Stimulated activated CD4-positive, alpha-beta T cell treated with anti-CD3 and anti-CD28 coated beads, Interleukin-1b, Interleukin-23, amount 100 ng/mL, for 1 hour (primary cell): Measurements from ENCODE around the gene GHRHR.

ENCODE experiments used
- DNase-seq, 2 donors: peaks; one replicate each; pipeline ENCODE4 v3.0.0-alpha.2; 2020; ENCODE audit warnings: low read depth in 2 of 2

Gene GHRHR

DNA sequence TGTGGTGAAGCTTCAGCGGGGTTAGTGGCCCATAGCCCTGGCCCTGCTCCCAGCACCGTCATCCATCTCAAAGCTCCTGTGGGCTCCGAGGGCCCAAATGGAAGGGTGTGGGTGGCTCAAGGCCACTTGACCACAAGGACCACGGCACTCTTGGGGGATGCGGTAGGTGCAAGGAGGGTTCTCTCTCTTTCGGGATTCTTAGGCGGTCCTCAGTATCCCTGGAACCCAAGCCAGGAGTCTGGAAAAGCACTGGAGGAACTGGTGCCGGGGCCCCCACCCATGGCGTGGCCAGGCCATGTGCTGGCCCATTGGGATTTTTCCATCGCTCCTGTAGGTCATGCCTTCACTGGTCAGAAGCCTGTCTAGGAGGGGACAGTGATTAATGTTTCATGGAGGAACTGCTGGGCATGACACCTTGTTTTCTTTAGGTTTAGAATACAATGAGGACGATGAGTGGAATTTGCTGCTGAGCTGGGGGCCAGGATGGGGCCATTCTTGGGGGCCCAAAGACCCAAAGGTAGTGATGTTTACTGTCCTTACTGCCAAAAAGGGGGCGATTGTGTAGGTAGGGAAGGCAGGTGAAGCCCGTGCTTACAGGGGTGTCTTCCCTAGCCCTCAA, 35.4 kb upstream of the GHRHR start:
- no peak for DNase-seq

DNA sequence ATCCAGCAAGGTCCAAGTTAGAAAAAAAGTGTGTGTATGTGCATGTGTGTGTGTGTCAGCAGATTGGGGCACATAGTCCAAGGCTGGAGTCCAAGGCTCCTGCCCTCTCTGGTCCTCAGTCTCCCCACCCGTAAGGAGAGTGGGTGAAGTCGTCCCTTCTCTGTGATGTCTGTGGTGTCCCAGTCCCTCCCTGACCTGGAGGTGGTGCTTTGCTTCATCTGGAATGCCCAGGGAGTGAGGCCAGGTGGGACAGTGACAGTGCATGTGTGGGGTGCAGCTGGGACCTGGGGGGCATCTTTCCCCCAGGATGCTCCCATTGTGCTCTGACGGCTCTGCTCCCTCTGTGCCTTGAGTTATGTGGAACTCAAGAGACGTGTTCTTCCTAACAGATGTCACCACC, 34.1 kb upstream of the GHRHR start:
- DNase-seq: no peak

DNA sequence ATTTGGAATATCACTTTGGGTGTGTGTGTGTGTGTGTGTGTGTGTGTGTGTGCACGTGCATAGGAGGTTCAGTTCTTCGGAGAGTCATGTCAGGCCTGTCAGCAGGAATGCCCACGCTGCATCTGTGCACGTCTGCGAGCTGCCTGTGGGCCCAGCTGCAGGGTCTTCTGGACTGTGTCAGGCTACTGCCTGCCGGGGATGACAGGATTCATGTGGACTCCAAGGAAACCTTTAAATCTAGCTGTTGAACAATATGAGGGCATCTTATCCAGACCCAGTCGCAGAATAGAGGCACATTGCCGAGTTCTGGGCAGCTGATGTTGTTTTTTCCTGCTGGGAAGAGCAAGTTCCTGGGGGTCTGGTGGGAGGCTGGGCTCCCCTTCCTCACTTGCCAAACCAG, 33.1 kb upstream of the GHRHR start:
- no peak for DNase-seq

DNA sequence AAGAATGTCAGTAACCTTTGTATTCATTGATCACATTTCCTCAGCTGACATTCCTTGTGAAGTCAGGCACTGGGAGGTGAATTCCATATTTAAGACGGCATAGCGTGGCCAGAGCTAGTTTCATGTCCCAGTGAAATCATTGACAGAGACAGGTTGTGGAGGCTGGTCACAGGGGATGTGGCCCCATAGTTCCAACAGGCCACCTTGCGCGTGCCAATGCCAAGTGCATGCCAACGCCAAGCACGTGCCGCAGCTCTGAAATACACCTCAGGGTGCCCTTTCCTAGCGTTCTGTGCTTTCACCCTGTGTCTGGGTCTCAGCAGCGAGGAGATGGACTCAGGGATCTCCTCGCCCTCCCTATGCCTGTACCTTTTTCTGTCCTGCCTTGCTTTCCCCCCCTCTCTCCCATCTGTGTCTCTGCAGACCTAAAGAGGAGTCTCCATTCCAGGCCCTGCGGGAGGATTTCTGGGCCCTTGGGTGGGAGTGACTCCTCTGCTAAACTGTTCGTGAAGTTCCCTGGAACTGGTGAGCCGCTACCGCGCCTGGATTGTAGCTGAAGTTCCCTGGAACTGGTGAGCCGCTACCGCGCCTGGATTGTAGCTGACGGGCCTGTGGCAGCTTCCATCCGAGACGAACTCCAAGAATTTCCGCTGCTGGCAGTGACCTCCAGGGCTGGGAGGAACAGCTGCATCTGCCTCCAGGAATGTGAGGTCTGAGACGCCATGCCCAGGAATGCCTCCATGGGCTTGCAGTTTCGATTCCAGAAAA, 32.4 kb upstream of the GHRHR start:
- no peak for DNase-seq

DNA sequence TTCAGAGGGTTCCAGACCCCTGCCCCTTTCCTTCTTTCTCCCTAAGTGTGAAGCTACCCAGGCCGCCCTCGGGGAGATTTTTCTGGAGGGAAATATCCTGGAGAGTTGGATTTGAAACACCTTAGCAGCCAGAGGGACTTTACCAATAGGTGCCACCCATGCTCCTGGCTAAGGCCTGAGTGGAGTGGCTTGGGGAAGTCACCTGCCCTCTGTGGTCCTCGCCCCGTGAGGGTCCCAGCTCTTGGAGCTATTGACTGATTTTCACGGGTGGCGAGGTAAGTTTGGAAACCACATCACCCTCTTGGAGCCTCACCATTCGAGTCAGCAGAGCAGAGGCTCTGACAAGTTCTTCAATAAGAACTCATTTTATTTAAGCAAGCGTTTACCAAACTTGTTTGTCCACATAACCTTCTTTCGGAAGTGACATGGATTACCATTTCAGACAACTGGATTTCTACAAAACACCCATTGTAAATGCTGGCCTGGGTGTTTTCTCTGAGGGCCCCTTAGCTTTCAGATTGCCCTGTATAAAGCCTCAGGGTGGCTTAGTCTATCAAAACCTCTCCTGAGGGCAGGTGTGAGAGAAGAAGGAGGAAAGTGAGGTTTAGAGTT, 31.7 kb upstream of the GHRHR start:
- DNase-seq: no peak

DNA sequence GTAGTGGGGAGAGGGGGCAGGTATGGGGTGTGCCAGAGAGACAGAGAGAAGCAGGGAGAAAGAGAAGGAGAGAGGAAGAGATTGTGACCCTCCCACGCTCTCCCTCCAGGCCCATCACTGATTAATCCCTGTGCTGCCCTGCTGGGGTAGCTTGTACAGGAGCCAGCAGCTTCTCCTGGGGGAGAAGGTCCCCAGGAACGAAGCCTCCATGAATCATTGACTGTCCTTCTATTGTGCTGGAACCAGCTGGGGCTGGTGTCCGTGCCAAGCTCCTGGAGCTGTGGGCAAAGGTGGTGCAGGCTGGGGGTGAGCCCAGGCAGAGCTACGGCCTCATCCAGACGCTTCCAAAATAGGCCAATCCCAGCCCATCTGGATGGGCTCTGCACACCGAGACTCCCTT, 31.2 kb upstream of the GHRHR start:
- no peak for DNase-seq

DNA sequence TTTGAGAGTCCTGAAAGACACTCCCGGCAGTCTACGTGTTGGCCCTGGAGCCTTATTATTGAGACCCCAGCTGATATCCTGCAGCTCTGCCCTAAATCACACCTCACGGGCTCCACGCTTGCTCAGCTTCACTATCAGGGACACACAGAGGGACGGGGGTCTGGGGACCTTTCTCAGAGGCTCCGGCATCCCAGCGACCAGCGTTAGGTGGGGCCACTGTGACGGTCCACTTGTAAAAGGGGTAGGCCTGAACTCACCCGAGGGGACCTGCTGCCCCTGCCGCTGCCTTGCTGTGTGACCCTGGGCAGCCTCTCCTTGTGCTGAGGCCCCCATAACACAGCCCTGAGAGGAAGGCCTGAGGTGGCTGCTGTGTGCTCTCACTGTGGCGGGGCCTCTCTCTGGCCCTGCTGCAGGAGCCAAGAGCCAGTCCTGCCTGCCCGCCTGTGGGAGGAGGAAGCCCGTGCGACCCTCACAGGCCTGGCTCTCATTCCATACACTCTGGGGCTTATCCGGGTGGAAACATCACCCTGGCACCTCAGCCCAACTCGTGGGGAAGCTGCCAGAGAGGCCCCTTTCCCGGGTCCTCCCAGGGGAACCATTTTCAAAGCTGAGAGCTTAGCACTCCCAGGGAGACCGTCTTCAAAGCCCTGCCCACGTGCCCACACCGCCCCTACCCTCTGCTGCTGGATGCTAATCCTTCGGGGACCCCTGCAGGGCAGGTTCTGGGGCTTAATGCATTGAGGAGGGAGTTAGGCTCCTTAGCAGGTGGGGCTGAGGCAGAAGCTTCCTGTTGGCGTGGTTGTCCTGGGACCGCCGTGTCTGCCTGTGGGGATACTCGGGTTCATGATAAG, 30.4 kb upstream of the GHRHR start:
- no peak for DNase-seq

DNA sequence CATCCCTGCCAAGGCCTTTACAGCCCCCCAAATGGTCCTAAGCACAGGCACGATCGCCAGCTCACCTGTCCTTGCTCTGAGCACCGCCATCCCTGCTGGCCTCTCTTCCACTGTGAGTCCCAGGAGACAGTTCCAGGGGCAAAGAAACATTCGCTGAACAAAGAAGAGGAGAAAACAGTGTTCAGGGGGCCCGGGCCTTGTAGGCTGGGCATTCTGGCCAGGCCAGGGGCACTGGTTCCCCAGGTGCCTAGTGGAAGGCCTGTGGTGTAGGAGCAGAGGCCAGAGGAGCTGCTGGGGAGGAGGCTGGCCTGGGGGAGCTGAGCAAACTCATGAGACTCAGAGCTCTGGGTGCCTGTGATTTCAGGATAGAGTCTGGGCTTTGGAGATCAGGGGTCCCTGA, 29.5 kb upstream of the GHRHR start:
- no peak for DNase-seq

DNA sequence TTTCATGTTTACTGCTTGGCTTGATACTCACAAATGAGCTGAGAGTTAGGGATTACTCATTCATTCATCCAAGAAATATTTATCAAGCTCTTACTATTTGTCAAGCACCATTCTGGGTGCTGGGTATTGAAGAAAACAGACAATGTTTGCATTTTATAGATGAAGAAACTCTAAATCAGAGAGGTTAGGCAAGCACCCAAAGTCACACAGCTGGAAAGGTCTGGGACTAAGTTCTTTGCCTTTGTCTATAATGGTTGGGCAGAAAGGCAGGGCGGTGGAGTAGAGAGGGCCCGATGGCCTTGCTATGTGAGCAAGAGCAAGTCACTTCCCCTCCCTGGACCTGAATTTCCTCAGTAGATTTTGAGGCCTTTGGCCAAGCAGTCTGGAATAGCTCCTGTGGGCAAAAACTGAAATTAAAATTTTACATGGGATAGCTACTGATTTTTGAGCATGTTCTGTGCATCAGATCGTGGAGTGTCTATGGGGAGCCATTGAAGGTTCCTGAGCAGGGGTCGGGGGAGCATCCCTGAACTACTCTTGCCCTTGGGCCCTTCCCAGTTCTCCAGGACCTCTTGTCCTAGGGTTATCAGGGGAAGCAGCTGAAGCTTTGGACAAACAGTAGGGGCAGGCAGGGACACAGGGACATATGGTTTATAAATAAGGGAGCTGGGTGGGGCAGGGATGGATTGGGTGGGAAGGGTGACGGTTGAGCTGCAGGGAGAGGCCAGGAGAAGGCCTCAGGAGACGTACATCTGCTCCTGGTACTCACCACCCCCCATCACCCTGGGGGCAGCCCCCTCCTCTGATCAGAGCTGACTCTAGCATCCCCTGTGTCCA, 28.8 kb upstream of the GHRHR start:
- no peak for DNase-seq

DNA sequence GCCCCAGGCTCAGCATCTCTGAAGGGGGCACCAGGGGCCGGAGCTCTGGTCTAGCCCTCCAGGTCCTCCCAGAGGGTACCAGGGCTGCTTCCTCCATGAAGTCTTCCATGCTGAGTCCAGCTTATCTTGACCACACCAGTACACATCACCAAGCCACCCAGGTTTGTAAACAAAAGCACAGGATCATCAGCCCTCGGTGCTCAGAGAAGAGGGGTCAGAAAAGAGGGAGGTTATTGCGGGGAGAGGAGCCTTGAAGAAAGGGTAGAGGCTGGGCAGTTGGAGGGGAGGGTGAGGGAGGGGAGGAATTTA, 28.2 kb upstream of the GHRHR start:
- no peak for DNase-seq

DNA sequence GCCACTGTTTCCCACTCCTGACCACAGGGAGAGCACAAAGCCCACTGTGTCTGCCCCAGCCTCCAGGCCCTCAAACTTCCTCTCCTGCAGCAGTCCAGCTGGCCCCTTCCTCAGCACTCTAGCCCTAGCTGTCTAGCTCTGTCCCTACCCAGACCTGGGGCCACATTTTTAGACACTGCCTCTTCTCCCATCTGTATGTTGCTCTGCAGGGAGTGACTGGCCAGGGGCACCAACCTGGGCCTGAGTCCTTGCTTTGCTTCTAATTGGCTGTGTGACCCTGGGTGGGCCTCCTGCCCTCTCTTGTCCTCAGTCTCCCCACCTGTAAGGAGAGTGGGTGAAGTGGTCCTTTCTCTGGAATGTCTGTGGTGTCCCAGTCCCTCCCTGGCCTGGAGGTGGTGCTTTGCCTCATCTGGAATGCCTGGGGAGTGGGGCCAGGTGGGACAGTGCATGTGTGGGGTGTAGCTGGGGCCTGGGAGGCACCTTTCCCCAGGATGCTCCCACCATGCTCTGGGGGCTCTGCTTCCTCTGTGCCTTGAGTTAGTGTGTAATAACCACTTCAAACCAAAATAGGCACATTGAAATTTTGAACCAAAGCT, 27.0 kb upstream of the GHRHR start:
- no peak for DNase-seq

DNA sequence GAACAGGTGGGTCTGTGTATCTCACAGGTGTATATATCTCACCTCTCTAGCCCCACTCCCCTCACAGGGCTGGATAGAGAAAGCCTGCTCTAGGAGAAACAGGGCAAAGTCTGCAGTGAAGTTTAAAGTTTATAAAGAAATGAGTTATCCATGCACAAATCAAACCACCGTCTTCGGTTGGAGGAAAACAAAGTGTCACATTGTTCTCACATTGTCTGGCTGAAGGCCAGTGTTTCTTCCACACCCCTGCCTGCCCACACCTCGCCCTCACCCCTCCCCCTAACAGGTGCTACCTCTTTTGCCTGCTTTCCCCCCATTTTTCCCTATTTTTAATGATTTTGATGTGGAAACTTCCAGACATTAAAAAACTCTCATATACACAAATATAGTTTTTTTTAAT, 26.3 kb upstream of the GHRHR start:
- no peak for DNase-seq

DNA sequence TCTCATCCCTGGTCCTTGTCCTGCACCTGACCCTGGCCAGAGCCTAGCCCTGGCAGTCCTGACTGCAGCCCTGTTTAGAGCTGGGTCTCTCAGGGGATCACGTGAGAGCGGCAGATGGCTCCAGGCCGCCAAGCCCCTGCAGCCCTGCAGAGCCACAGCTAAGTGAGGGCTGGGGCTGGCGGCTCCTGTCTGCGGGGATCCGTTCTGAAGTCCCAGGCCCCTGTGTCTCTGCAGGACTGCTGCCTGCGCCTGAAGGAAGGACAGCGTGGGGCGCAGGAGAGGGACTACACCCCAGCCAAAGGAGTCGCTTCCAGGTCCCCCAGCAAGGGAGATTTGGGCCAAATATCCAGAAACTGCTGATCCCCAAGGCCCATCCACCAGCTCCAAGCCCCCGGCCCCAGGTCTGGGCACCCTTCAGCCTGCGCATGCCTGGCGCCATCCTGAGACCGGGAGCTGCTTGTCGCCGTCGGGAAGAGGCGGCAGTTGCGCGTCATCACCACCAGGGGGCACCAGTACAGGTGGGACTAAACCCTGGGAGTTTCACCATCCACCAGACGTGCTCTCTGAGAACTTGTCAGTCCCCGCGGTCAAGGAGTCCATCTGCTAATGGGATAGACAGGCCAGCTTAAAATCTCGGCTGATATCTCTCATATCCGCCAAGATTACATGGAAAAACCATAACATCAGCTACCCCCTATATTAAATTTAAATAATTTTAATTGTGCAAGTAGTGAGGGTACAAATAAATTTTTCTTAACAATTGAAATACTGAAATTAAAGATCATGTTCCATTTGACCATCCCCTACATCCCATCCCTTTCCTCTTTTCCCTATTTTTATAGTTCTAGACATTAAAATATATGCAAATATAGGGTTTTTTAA, 25.1 kb upstream of the GHRHR start:
- DNase-seq: peak in 1 of 2 donors; percentile 45

DNA sequence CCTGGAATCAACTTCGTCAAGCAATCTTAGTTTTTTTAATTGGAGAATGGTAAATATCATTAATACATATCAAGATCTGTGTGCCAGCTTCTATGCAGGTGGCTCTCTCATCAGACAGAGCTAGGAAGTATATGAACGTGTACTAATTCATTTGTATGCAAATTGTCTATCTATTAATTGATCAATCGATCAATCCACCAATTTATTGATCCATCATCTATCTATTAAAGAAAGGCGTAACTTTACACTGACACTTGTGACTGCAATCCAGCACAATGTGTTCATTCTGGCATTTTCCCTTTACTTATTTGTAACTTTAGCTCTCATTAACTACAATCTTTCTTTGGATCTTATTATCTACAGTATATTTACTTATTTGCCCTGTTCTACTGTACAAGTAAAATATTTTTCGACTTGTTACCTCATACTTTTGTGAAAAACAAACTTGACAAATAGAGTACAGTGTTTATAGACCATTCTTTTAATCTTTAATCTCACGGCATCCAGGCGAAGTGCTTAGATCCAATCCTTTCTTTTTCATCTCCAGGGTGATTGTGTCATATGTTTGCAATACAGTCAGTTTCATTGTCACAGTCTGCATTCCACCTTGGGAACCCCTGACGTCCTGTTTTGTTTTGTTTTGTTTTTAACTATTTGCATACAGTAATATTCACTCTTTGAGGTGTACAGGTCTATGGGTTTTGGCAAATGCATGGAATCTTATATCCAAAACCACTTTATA, 22.0 kb upstream of the GHRHR start:
- DNase-seq: no peak

DNA sequence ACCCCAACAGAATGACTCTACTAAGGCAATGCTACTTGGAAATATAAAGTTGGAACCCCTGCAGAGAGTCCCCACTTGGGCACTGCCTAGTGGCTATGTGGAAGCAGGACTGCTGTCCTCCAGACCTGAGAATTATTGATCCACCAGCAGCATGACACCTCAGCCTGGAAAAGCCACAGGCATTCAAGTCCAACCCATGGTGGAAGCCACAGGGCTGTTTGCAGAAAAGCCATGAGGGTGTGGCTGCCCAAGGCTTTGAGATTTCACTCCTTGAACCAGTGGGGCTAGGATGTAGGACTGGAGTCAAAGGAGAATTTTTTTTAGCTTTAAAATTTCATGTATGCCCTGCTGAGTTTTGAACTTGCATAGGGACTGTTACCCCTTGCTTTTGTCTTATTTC, 13.6 kb upstream of the GHRHR start:
- no peak for DNase-seq

DNA sequence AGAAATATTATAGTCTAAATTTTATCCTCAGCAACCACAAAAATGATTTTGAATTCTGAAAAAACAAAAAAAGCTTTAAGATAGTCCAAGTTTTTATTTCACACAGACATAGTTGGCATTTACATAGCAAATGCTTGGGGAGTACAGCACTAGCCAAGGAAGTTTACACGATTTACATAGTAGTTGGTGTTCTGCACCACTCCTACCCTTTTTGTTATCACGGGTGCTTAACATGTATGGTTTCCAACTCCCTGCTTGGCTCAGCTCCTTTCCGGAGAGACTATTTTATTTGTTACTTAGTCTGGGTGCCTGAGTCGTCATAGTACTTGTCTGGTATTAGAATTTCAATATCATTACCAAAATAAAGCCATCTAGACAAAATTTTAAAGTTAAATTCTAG, 8.8 kb upstream of the GHRHR start:
- DNase-seq: no peak

DNA sequence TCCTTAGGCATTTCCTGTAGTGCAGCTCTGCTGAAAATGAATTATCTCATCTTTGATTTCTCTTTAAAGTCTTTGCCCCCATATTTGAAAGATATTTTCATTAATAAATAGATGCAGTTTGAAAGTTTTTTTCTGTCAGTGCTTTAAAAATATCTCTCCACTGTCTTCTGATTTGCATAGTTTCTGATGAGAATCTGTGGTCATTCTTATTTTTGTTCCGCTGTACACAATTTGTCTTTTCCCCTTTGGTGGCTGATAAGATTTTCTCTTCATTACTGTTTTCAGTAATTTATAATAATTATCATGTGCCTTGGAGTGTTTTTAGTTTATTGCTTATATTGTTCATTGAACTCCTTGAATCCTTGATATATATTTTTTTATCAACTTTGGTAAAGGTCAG, 7.0 kb upstream of the GHRHR start:
- no peak for DNase-seq

DNA sequence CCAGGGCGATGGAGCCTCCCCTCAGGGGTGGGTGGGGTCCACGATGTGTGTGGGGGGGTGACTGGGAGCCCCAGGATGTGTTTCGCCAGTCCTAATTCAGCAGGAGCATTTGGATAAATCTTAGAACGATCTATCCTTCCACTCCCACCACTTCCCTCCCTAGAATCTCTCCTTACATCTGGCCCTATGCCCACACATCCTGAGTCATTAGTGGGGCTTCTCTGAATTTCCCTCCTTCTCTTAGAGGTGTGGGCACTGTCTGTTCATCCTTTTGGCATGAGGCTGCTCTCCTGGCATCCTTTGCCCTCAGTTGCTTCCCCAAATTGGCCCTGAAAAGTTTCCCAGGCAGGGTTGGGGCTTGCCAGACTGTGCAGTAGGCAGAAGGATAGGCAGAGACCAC, 1.6 kb downstream of the GHRHR start:
- no peak for DNase-seq

DNA sequence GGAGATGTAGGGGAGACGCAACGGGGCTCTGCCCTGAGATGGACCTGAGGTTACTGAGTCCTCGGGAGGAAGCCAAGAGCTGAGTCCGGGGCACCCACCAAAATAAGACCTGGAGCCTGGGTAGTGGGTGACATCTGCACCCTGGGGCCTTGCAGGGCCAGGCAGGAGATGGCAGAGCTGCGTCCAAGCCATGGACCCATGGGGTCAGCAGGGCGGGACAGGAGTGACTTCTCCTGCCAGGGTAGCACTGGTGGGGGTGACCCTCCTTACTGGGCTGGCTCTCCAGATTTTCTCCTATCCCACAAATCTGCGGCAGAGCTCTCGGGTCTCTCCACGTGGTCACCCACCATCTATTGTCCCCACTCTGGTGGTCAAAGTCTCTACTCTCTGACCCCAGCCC, 2.1 kb downstream of the GHRHR start:
- DNase-seq: no peak

DNA sequence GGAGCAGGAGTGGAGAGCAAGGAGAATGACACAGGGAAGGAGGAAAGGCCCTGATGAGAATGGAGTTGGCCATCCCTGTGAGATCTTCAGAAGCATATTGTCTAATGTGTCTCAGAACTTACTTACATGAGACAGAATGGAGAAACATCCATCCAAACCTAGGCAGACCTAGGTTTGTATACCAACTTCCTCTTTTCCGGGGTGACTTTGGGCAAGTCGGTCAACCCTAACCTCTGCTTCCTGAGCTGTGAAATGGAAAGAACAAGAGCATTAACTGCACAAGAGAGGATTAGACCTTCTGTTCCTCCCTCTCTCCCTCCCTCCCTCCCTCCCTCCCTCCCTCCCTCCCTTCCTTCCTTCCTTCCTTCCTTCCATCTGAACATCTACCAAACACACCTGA, 4.5 kb downstream of the GHRHR start:
- DNase-seq: no peak
